Activated naive CD4-positive, alpha-beta T cell treated with anti-CD3 and anti-CD28 coated beads, Interleukin-2, amount 50 U/mL, for 24 hours (primary cell): ENCODE measurements around the gene OR51E2.

ENCODE experiments used
- H3K27ac Mint-ChIP-seq: one replicate; pipeline ENCODE4 v1.8.0; 2021; ENCODE audit warnings: mild to moderate bottlenecking, mixed read lengths
- H3K27me3 Mint-ChIP-seq: one replicate; pipeline ENCODE4 v1.8.0; 2021; ENCODE audit warnings: mixed read lengths
- H3K36me3 Mint-ChIP-seq: one replicate; pipeline ENCODE4 v1.8.0; 2021; ENCODE audit warnings: mixed read lengths
- H3K4me1 Mint-ChIP-seq: one replicate; pipeline ENCODE4 v1.8.0; 2021; ENCODE audit warnings: mixed read lengths
- H3K4me3 Mint-ChIP-seq: one replicate; pipeline ENCODE4 v1.8.0; 2021; ENCODE audit warnings: mild to moderate bottlenecking, mixed read lengths
- H3K9me3 Mint-ChIP-seq: one replicate; pipeline ENCODE4 v1.8.0; 2021; ENCODE audit warnings: mixed read lengths

Gene OR51E2

GRCh38 chr11:4677948-4678347 lies 19.7 kb downstream of the OR51E2 start:
- peaks cover 5% of the 10 kb centered on the region for H3K27me3 Mint-ChIP-seq
- H3K27ac Mint-ChIP-seq, result no peak overlapping the region
- H3K36me3 Mint-ChIP-seq, result no peaks in the 10 kb centered on the region
- no peak overlapping the region for H3K4me3 Mint-ChIP-seq
- no peaks in the 10 kb centered on the region for H3K9me3 Mint-ChIP-seq
- H3K4me1 Mint-ChIP-seq, result no peaks in the 10 kb centered on the region

DNA sequence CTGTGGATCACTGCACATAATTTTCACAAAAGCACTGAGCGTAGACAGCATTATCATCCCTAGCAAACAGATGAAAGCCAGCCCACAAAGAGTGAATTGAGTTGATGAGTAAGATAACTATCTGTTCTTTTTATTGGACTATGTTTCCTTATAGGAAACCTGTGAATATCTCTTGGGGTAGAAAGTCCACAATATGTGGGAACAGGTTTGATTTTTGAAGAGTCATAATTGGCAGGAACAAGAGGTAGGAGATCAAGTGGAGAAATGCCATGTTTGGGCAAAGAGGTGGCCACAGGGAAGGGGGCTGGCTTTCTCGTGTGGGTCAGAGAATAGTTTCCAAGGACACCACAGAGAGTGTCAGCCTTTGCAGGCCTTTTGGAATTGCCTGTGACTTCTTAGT lies 23.9 kb downstream of the OR51E2 start:
- Mint-ChIP-seq H3K4me1 (no peaks in the 10 kb centered on the region), H3K4me3 (no peak overlapping the region), H3K36me3 (no peaks in the 10 kb centered on the region), H3K27ac (no peak overlapping the region), H3K9me3 (no peaks in the 10 kb centered on the region), H3K27me3 (peaks cover 16% of the 10 kb centered on the region)

DNA sequence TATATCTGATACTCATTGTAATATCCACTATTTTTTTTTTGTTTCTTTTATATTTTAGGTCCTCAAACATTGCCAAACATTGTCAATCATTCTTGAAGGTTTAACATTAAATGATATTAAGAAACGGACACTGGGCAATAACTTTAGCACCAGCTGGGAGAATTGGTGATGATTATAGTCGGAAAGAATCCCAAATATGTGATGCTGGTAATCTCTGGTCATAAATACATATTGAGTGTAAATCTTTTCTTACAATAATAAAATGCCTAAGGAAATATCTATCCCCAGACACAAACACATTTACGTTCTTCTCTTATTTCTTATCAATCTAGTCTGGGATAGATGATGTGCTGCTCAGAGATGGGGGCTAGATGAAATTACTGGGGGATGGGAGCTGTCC lies 25.2 kb downstream of the OR51E2 start:
- Mint-ChIP-seq H3K4me3 (no peak overlapping the region), H3K9me3 (no peaks in the 10 kb centered on the region), H3K36me3 (no peaks in the 10 kb centered on the region), H3K27ac (no peak overlapping the region), H3K4me1 (no peaks in the 10 kb centered on the region), H3K27me3 (peaks cover 16% of the 10 kb centered on the region)

GRCh38 chr11:4671741-4672140 lies 25.9 kb downstream of the OR51E2 start:
- Mint-ChIP-seq H3K36me3 (no peaks in the 10 kb centered on the region), H3K4me1 (no peaks in the 10 kb centered on the region), H3K27me3 (peaks cover 16% of the 10 kb centered on the region), H3K9me3 (no peaks in the 10 kb centered on the region), H3K27ac (no peak overlapping the region), H3K4me3 (no peak overlapping the region)

GRCh38 chr11:4665424-4665823 lies 32.2 kb downstream of the OR51E2 start:
- Mint-ChIP-seq H3K9me3 (no peaks in the 10 kb centered on the region), H3K27me3 (peaks cover 8% of the 10 kb centered on the region), H3K36me3 (no peaks in the 10 kb centered on the region), H3K27ac (no peak overlapping the region), H3K4me1 (no peaks in the 10 kb centered on the region), H3K4me3 (no peak overlapping the region)

DNA sequence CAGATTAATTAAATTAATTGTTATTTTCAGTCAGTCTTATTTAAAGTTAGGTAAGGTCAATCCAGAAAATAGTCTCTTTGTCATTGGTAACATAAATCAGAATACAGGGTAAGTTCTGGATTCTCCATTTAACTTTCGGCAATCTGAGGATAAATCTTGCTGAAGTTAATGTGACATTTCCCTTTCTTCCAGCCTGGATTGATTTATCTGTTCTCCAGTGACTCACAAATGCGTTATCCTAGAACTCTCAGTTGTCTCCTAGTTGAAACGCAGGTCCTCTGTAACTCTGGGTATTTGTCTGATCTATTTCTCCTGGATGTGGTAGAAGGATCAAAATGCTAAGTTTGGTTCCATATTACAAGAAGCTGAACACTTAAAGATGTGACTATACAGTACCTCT lies 32.9 kb downstream of the OR51E2 start:
- H3K4me3 Mint-ChIP-seq, result no peak overlapping the region
- no peaks in the 10 kb centered on the region for H3K4me1 Mint-ChIP-seq
- no peaks in the 10 kb centered on the region for H3K9me3 Mint-ChIP-seq
- no peak overlapping the region for H3K27ac Mint-ChIP-seq
- H3K36me3 Mint-ChIP-seq, result no peaks in the 10 kb centered on the region
- peaks cover 8% of the 10 kb centered on the region for H3K27me3 Mint-ChIP-seq

DNA sequence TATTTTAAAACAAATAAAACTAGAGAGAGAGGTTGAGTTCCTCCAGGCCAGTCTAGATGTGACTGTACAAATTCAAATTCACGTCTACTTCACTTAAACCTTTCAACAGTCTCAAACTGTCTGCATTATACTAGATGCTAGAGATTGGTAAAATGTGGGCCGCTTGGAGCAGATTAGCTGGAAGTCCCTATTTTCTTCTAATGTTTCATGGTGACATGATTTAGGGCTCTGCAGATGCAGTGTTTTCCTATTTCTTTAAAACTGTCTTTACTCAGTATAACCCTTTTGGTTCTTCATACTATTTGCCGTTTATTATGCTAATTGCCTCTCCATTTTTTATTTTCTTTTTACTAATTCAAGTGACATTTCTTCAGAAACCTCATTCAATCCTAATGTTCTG lies 33.5 kb downstream of the OR51E2 start:
- Mint-ChIP-seq H3K4me3 (no peak overlapping the region), H3K27me3 (peaks cover 8% of the 10 kb centered on the region), H3K27ac (no peak overlapping the region), H3K4me1 (no peaks in the 10 kb centered on the region), H3K9me3 (no peaks in the 10 kb centered on the region), H3K36me3 (no peaks in the 10 kb centered on the region)

DNA sequence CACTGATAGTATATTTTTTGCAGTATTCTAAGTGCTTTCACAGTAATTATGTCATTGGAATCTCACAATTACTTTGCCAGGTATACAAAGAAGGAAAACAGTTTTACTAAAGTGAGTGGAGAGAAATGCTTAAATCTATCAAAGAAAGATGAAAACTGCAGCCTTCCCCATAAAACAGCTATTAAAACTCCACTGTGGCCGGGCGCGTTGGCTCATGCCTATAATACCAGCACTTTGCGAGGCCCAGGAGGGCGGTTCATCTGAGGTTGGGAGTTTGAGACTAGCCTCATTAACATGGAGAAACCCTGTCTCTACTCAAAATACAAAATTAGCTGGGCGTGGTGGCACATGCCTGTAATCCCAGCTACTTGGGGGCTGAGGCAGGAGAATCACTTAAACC lies 34.8 kb downstream of the OR51E2 start:
- Mint-ChIP-seq H3K4me3 (no peak overlapping the region), H3K27me3 (peaks cover 8% of the 10 kb centered on the region), H3K4me1 (no peaks in the 10 kb centered on the region), H3K9me3 (no peaks in the 10 kb centered on the region), H3K27ac (no peak overlapping the region), H3K36me3 (no peaks in the 10 kb centered on the region)

- Mint-ChIP-seq H3K27ac (no peak overlapping the region), H3K4me1 (no peaks in the 10 kb centered on the region), H3K36me3 (no peaks in the 10 kb centered on the region), H3K9me3 (no peaks in the 10 kb centered on the region), H3K4me3 (no peak overlapping the region), H3K27me3 (peaks cover 9% of the 10 kb centered on the region)
Measured at GRCh38 chr11:4658629-4659445, 38.8 kb downstream of the OR51E2 start.

GRCh38 chr11:4654635-4655369 lies 42.9 kb downstream of the OR51E2 start:
- Mint-ChIP-seq H3K4me1 (no peaks in the 10 kb centered on the region), H3K9me3 (no peaks in the 10 kb centered on the region), H3K36me3 (no peaks in the 10 kb centered on the region), H3K27ac (no peak overlapping the region), H3K27me3 (peaks cover 5% of the 10 kb centered on the region), H3K4me3 (no peak overlapping the region)

DNA sequence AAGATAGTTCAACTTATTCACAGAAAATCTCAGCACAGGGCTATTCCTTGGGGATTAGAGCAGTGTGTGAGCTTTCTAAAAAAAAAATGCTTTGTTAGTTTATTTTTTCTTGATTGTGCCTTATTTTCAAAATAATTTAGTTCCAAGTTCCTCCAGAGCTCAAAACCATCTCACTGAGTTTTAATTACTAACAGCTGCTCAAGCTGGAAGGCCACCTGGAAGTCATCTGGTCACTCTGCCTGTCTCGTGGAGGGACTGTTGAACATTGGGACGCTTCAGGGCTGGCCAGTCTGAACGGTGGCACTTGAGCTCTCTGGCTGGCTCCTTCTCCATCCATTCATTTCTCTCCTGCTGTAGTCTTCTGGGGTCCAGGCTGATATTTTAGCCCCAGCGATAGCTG lies 49.9 kb downstream of the OR51E2 start:
- no peaks in the 10 kb centered on the region for H3K4me1 Mint-ChIP-seq
- H3K36me3 Mint-ChIP-seq, result no peaks in the 10 kb centered on the region
- H3K9me3 Mint-ChIP-seq, result no peaks in the 10 kb centered on the region
- H3K27ac Mint-ChIP-seq, result no peak overlapping the region
- H3K4me3 Mint-ChIP-seq, result no peak overlapping the region
- H3K27me3 Mint-ChIP-seq, result peaks cover 3% of the 10 kb centered on the region

DNA sequence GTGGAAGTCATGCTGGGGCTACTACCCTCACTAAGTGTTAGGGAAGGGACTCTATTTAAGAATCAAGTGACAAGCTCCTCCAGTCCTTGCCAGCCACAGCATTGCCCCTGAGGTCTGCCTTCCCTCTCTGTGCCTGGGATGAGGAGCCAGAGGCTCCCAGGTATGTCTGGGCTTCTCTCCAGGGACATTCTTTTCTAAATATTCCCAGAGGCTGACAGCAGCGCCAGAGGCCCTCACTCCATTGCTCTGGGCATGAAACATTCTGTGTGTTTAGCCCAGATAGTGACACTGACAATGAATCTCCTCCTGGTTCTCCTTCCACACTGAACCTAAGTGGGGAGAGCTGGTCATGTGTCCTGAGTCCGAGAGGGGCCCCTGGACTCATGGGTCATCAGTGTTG lies 51.7 kb downstream of the OR51E2 start:
- Mint-ChIP-seq H3K27me3 (peaks cover 3% of the 10 kb centered on the region), H3K4me1 (no peaks in the 10 kb centered on the region), H3K9me3 (no peaks in the 10 kb centered on the region), H3K36me3 (no peaks in the 10 kb centered on the region), H3K4me3 (no peak overlapping the region), H3K27ac (no peak overlapping the region)

- H3K9me3 Mint-ChIP-seq, result no peaks in the 10 kb centered on the region
- H3K36me3 Mint-ChIP-seq, result no peaks in the 10 kb centered on the region
- H3K27ac Mint-ChIP-seq, result no peak overlapping the region
- H3K27me3 Mint-ChIP-seq, result no peaks in the 10 kb centered on the region
- H3K4me3 Mint-ChIP-seq, result no peak overlapping the region
- H3K4me1 Mint-ChIP-seq, result no peaks in the 10 kb centered on the region
Measured at GRCh38 chr11:4644233-4644632, 53.4 kb downstream of the OR51E2 start.

DNA sequence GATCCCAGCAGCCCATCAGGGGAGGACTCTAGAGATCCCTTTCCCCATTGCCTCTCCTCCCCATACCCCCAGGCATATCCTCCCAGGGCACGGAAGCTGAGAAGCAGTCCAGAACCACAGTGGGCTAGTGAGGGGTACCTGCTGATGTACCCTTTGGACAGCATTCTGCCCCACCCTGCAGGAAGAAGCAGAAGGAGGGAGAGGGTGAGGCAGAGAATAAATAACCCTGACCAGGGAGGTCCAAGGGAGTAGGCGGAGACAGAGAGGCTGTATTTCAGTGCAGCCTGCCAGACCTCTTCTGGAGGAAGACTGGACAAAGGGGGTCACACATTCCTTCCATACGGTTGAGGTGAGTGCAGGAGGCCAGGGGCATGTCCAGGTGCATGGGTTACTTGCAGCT lies 54.0 kb downstream of the OR51E2 start, which contains the start of gene OR51E1:
TSS of gene OR51E1 (plus strand) at position 301 of the 400 bp plus-strand sequence. CDS start 8,545 bp downstream, outside the sequence.
- H3K27me3 Mint-ChIP-seq, result no peaks in the 10 kb centered on the region
- H3K9me3 Mint-ChIP-seq, result no peaks in the 10 kb centered on the region
- no peaks in the 10 kb centered on the region for H3K4me1 Mint-ChIP-seq
- H3K36me3 Mint-ChIP-seq, result no peaks in the 10 kb centered on the region
- no peak within 1 kb of the TSS for H3K27ac Mint-ChIP-seq
- H3K4me3 Mint-ChIP-seq, result no peak within 1 kb of the TSS

DNA sequence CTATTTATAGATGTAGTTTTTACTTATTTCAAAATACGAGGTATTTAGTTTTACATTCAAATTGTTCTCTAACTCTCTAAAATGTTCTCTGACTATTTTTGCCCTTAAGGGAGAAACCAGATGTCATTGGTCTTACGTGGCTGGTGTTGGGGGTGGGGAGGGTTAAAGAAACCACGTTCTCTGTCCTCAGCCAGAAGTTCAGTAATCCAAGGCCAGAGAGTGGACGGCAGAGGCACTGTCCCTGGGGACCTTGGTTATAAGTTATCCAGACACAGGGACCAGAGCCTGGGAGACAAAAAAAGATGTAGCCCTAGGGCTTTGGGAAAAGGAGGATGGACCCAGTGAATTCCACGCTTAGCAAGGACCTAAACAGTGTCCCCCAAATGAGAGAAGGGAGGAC lies 54.6 kb downstream of the OR51E2 start:
- no peaks in the 10 kb centered on the region for H3K9me3 Mint-ChIP-seq
- no peaks in the 10 kb centered on the region for H3K27me3 Mint-ChIP-seq
- no peaks in the 10 kb centered on the region for H3K36me3 Mint-ChIP-seq
- H3K27ac Mint-ChIP-seq, result no peak overlapping the region
- no peak overlapping the region for H3K4me3 Mint-ChIP-seq
- H3K4me1 Mint-ChIP-seq, result no peaks in the 10 kb centered on the region

GRCh38 chr11:4642043-4642442 lies 55.6 kb downstream of the OR51E2 start:
- Mint-ChIP-seq H3K9me3 (no peaks in the 10 kb centered on the region), H3K27me3 (no peaks in the 10 kb centered on the region), H3K4me1 (no peaks in the 10 kb centered on the region), H3K36me3 (no peaks in the 10 kb centered on the region), H3K27ac (no peak overlapping the region), H3K4me3 (no peak overlapping the region)
